ENCODE results near the gene ALX4.

The ALX4 gene

DNA sequence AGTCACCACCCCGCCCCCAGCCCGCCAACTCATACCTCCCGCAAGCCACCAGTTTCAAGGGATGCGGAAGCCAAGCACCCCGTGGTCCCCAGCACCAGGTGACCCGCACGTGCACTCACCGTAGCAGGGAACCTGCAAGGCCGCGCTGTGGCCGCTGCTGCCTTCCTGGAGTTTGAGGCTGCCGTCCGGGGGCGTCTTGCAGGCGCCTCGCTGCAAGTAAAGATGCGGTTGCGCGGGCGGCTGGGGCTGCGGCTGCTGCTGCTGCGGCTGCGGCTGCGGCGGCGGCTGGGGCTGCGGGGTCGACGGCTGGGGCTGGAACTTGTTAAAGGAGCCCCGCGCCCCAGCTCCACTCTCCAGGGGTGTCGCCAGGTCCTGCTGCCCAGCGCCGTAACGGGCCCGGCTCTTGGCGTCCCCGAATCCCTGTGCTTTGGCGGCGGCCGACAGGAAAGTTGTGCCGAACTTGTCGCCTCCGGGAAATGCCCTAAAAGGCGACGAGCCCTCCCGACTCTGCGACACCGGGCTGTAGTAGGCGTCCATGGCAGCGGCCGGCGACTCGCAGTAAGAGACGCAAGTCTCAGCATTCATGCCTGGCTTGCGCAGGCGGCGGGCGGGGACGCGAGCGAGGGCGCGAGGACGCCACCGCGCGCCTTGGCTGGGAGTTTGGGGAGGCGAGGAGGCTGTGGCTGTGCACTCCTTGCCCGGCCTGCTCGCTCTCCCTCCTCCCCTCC is at the start of gene ALX4:
TSS of gene ALX4 (minus strand) at position 662 of the 728 bp plus-strand sequence. CDS start at position 585, 77 bp downstream.
- no peak for DNase-seq (ENCODE audit: low spot score)

DNA sequence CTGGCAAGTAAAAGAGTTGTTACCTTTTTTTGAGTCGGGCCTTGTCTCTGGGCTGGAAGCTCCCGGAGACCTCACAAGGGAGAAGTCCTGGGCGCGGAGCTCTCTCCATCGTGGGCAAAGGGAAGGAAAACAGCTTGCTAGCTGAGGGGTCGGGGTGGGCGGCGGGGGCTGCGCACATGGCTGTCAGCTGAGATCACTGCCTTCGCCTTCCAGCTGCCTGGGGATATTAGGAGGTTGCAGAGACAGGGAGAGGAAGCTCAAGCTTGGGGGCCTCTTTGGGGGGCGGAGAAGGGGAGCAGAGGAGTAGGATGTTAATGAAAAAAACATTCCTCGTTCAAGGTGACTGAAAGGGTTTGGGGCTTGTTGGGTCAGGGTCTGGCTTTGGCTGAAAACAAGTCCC is 49.2 kb upstream of the ALX4 start:
- DNase-seq (ENCODE audit: low spot score), result no peak

DNA sequence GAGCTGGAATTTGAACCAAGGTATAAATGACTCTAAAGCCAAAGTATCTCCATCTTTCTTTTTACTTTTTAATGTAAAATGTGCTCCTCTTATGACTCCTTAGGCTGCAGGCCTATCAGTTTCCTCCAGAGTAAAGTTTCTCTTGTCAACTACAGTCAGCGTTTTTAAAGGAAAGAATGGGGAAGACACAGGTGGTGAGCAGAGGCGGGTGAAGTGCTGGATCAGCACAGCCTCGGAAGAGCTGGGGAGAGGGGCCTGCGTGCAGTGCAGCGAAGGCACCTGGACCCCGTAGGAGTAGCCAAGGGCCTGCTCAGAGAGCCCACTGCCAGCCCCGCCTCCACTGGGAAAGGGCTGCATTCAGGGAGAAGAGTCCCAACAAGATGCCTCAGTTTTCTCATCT is 48.8 kb upstream of the ALX4 start:
- no peak for DNase-seq (ENCODE audit: low spot score)

DNA sequence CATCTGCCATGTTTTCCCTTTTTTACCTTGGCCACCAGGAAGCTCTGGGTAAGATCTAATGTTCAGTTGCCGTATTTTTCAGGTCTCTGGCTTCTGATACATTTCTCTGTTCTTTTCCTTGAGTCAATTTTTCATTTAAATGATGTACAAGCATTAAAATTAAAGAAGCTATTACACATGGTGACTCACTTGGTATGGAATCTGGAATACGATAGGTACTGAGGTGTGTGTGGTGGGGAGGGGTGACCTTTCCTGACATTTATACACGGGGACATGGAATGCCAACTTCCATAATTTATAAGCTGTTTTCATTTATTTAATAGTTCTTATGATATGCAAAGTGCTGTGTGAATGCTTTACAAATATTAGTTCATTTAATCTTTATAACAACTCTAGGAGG is 47.8 kb upstream of the ALX4 start:
- DNase-seq (ENCODE audit: low spot score), result no peak

DNA sequence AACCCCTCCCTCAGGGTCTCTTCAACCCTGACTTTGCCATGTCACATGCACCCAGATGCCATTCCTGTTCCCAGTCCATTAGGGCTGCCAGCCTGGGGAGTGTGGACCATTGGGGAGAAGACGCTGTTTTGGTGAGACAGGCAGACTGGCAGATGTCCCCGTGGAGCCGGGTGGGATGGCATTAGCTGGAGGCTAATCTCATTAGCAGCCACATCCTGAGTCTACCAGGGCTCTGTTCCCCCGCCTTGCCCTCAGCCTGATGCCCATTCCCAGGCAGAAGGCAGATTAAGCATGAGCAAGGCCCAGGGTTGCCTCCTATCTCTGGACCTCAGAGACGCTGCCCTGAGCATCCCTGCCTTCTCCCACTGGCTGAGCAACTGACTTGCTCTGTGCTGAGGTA is 46.4 kb upstream of the ALX4 start:
- no peak for DNase-seq (ENCODE audit: low spot score)

DNA sequence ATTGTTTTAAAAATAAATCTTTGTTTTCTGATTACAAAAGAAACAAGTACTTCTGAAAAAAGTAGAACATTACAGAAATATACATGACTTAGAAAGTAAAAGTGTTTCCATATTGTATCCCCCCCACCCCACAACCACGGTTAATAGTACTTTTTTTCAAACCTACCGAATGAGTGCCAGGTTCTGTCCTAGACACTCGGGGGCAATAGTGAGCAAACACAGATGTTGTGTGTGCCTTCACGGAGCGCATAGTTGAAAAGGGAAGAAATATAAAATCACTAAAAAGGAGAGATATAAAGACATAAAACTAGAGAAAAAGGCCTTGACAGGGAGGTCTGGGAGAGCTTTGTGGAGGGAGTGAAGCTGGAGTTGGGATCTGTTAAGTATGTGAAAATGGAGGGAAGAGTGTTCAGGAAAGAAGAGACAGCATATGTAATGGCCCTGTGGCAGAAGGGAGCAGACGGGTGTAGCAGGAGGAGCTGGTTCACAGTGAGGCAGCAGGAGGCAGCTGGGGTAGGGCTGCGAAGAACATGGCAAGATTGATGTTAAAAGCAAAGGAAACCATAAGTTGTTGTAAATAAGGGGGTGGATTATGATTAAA is 42.1 kb upstream of the ALX4 start:
- DNase-seq (ENCODE audit: low spot score), result no peak

DNA sequence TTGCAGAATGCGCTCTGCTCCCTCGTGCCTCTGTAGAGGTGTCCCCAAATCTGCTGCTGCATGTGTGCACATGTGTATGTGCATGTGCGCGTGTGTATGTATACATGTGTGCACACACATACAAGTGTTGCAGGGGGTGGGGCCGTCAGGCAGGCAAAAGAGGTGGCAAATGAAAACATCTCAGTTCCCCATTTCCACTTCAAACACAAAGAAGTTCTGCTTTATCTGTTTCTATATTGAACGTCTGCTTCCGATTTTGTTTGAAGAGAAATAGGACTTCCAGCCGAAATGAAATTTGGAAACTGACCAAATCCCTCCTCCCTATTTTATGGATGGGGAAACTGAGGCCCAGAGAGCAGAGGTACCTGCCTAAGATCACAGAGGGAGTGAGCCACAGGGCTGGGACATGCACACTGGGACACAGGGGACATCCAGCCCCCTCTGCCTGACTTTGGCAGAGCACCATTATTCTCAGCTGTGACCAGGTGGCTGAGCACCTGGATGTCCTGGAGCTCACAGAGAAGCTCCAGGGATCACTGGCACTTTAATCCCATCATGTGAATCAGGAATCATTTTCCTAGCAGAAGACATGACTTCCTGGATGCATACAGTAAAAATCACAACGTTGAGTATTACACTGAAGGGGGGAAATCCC is 41.2 kb upstream of the ALX4 start:
- DNase-seq (ENCODE audit: low spot score), result peak; percentile 19

DNA sequence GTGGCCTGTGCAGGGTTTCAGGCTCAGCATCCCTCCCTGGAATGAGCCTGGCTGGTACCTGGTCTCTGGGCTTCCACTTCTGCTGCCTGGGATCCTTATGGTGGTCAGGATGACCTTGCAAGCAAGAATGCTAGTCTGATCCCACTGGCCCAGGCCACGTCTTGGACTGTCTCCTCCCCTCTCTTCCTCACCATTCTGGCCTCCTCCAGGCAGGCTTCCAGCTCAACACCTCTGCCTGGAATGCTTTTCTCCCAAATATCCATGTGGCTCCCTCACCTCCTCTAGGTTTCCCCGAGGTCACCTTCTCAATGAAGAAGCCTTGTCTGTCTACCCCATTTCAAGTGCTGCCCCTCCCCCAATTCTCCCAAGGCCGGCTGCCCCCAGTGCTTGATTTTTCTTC is 39.4 kb upstream of the ALX4 start:
- no peak for DNase-seq (ENCODE audit: low spot score)

DNA sequence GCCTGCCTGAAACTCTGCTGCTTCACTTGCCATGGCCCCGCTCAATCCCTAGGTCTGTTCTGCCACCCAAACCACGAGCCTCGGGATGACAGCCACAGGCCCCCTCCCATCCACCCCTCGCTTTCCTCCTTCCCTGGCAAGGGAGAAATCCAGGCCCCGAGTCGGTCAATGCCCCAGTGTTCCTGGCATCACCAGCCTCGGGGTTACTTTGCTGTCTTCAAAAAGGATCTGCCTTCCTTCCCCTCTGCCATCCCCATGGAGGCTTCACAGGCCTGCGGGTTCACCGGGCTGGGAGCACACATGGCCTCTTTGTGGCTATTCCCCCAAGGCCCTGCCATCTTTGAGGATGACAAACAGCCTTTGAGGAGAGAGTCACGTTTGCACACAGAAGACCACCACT is 38.8 kb upstream of the ALX4 start:
- DNase-seq (ENCODE audit: low spot score), result no peak

DNA sequence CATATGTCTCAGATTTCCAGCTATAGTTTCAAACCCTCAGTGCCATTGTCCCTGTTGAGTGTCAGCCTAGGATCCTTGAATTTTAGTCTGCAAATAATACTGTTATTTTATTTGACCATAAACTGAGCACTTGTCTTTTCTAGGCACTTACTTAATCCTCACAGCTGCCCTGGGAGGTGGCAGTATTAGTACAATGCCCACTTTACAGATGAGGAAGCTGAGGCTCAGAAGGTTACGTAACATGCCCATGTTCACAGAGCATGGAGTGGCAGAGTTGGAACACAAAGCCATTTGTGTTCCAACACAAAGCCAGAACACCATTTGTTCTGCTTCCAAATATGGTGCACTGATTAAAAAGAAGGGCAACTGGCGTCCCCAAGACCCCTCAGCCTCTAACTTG is 38.2 kb upstream of the ALX4 start:
- no peak for DNase-seq (ENCODE audit: low spot score)

DNA sequence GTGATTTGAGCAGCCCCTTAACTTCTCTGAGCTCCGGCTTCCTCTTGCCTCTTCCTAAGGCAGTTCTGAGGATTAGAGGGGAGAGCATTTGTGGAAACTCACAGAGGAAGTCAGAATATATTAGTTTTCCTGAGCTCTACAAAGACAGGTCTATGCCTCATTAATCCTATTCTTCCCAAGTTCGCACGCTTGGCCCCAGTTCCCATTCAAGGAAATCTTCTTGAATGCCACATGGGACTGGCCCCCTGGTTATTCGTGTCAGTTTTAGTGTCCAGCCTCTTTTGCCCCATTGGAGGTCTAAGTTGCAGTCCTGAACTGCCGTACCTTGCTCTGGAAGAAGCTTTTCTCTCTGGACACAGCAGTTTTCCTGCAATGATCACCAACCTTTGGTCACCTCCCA is 37.6 kb upstream of the ALX4 start:
- DNase-seq (ENCODE audit: low spot score), result no peak

DNA sequence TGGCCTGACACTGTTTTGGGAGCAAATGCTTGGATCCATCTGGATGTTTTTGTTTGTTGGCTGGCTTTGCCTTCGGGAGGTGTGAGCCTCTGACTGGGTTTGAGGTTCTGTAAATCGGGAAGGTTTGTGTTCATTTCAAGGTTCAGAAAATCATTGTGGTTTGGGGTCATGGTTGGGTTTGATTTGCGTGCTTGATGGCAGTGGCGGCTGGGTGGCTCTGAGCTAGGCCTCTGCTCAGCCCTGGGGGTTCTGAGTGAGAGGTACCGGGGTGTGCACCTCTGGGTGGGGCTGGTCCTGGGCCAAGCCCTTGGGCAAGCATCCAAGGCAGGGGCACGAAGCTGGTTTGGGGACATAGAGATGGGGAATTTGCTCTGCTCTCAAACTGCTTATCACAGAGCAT is 37.0 kb upstream of the ALX4 start:
- DNase-seq (ENCODE audit: low spot score), result no peak

DNA sequence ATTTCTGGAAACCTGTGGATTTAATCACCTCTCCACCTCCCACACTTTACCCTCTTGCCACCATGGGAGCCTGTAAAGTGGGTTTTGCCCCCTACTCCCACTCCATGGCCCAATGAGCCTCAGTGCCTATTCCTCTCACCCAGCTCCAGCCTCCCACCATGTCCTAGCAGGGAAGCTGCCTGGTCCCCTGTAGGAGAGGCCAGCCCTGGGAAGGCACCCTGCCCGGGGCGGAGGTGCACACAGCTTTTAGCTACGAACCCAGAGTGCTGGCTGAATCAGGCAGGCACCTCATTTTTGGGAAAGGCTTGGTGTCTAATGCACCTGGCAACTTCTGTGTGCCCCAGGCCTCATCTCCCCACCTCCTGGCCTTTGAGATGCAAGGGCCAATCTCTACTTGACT is 35.8 kb upstream of the ALX4 start:
- DNase-seq (ENCODE audit: low spot score), result no peak

DNA sequence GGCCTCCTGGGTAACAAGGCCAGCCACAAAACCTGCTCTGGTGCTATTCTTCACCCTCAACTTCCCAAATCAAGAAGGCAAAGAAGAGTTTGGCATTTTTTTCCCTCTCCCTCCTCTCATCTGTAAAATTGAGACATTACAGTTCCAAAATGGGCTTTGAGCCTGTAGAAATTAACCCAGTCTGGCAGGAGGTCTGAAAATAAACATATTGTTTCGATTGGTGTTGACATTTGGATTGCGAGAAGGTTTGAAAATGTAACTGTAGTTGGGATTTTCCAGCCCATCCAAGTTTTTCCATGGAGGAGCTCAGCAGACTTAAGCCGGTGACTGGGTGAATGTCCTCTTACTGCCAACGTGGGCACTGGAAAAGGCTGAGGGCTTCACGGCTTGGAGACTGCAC is 35.0 kb upstream of the ALX4 start:
- DNase-seq (ENCODE audit: low spot score), result no peak

DNA sequence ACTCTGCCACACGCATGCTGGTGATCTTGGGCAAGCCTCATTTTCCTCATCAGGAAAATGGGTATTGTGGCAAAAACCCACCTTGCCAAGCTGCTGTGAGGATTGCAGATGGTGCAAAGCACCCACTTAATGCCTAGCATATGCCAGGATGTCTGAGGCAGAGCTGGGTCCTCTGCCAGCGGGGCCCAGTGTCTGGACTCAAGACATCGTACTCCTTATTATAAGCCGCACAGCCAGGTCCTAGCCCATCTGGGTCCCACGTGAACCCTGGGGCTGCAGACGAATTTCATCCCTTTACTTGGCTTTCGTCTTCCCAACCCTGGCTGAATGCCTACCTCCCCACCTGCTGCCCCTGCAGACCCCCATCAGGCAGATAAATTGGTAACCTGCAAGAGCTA is 34.5 kb upstream of the ALX4 start:
- no peak for DNase-seq (ENCODE audit: low spot score)

DNA sequence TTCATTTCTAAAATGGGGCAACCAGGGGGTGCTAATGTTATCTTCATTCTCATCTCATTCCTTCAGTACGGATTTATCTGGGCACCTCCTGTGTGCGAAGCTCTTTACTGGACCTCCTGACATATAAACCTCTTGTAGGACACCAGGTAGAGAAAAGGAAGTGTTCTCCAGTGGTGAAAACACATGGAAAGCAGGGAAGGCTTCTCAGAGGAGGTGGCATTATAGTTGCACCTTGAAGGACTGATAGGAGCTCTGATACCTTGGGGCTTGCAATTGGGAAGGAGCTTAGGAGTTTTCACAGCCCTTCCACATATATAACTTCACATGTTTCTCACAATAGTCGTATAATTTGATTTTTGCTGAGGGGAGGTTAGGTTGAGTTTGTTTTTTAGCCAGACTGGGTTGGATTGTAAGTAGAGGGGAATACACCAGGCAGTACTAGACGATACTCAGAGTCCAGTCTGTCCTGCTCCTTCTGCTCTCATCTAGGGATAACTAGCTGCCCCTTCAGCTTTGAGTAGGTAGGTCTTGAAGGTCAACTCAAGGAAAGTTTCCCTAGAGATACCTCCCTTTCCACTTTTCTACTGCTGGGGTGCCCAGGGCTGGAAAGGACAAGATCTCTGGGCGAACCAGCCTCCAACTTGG is 34.0 kb upstream of the ALX4 start:
- DNase-seq (ENCODE audit: low spot score), result no peak

DNA sequence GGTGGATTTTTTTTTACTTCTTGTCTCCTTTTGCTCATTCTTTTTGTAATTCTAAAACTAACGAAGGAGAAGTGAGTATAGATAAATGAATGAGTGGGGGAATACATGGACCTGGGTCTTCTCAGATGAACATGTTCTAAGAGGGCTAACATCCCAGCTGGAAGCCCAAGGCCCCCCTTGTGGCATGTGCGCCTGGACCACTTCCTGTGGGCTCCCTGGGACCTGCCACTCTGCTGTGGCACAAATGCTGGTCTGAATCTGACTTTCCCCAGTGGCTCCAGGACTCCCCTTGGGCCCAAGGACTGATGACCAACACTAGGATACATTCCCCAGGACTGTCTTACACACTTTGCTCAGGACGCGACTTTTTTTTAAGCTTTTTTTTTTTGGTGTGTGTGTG is 32.7 kb upstream of the ALX4 start:
- no peak for DNase-seq (ENCODE audit: low spot score)

DNA sequence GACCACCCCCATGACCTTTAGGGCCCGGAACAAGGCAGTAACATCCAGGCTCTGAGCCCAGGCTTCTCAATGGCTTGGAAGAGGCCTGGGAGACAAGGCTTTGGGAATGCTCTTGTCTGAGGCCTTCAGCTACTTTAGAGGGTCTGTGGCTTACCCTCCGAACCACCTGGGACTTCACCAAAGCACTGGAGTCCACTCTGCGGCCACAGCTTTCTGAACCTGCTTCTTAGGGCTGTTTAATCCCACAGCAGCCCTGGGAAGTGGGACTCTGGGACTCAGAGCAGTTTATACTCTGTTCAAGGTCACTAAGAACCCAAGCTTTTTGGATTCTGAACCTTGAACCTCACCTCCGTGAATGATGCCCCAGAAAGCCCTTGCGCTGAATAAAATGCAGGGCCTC is 30.7 kb upstream of the ALX4 start:
- DNase-seq (ENCODE audit: low spot score), result no peak

DNA sequence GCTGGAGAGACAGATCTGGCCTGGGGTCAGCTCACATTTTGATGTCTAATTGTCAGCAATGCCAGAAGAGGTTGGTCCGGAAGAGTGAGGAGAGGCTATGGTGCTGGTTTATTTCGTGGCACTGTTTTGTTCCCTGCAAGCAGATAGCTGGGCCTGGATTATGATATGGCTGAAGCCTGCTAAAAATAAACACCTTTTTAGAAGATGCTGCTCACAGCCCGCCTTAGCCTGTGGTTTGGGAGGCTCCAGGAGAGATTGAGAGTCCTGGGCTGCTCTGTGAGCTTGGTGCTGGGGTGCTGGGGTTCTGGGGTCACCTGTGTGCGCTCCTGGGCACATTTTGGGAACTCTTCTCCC is 29.6 kb upstream of the ALX4 start:
- DNase-seq (ENCODE audit: low spot score), result no peak

DNA sequence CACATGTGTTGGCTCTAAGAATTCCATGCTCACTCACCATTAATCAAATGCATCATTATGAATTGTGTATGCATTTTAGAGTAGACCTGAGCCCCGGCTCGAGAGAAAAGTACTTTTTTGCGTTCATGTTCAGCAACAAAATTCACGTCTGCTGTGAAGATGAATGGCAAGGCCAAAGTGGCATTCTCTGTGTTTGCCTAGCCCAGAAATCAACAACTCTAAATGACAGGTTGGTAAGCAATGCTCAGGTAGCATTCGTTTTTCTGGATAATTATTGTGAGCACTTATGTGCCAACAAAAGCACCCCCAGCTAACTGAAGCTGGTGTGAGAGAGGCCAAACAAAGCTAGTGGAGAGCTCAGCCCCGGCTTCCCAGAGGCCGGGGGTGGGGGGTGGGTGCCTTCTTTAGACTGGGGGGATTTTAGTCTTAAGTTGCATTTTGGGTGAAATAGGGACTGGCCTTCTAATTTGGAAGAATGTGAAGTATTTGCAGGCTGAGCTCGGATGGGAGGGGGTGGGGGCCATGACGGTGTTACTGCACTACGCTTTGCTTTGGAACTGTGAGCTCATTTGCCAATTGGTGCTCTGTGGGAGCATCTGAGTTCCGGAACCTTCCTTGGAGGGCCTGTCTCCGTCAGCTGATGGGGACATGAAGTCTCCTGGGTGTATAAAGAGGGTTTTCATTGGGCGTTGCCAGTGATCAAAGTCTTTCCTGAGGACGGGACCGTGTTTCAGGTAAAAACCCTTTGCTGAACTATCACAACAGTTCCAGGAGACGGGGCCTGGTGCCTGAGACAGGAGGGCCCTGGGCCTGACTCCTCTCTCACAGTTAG is 29.0 kb upstream of the ALX4 start:
- no peak for DNase-seq (ENCODE audit: low spot score)

DNA sequence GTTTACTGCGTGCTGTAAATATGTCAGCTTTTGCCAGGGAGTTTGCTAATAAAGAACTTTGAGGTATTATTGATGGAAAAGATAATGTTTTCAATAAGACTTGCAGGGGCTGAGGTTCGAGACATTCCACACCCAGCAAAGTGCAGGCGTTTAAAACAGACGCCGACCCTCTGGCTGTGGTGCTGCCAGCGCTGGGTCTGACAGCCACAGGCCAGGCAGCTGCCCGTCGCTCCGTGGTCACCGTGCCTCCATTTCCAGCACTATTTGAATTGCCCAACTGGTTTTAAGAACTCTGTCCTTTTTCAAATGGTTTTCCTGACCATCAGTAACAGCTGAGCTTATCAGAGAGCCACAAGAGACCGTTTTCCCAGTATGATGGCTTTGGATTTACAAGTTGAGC is 28.1 kb upstream of the ALX4 start:
- no peak for DNase-seq (ENCODE audit: low spot score)

DNA sequence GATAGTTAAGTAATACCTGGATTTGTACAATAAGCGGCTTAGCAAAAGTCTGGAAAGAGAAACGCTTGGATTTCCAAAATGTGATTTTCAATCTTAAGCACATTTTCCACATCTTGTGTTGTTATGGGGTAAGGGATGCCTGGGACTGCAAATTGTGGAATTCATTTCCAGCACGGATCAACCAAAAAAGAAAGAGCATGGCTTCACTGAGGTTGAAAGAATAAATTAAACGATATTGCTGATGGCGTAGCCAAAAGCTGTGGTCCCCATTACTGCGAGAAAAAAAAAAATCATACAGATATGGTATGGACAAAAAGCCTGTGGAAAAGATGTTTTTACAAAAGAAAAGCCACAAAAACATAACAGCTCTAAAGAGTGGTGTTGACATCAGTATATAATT is 26.0 kb upstream of the ALX4 start:
- no peak for DNase-seq (ENCODE audit: low spot score)
